ENCODE results near the gene NKTR. TPM values are rescaled to one million over a fixed set of nuclear protein-coding genes. Genes with fewer than 3 reads are reported as not detected.

Gene NKTR
- polyA plus RNA-seq, 1 experiment, result 19.0 TPM

GRCh38 chr3:42608581-42608980, 8.1 kb downstream of the NKTR start:
- ChIA-PET CTCF (interaction anchor here (0.6 kb wide), 1 partner anchor 41 kb away, joined by 3 read pairs; no protein-coding TSS in a partner anchor), POLR2A (interaction anchor here (0.6 kb wide), 1 partner anchor 9 kb away, joined by 8 read pairs; no protein-coding TSS in a partner anchor)
- H3K36me3 ChIP-seq (ENCODE audit: control insufficient read depth, insufficient read depth, low read length), result no peaks in the 10 kb centered on the region; the same call in 1 of the 2 replicates

GRCh38 chr3:42610976-42611375, 10.5 kb downstream of the NKTR start:
- TF ChIP-seq CTCF (IDR thresholded peaks at IDR 0.05; ENCODE audit: insufficient read depth, low read depth, low read length), result no peak
- DNase-seq (ENCODE audit: low read depth), result no peak
- ChIA-PET CTCF (interaction anchor here (0.5 to 1.0 kb wide), 3 partner anchors 10 to 14 kb away, joined by 3 to 4 read pairs (median 3); partner anchors contain the start of gene NKTR), POLR2A (no interaction called here)
- H3K4me3 ChIP-seq (ENCODE audit: low read depth, low read length), result no peak overlapping the region
- no peaks in the 10 kb centered on the region for H3K27me3 ChIP-seq (ENCODE audit: control insufficient read depth, insufficient read depth, low read length)
- H3K36me3 ChIP-seq (ENCODE audit: control insufficient read depth, insufficient read depth, low read length), result no peaks in the 10 kb centered on the region; the same call in 1 of the 2 replicates

More at GRCh38 chr3:42608581-42608980, 8.1 kb downstream of the NKTR start:
- DNase-seq (ENCODE audit: low read depth), result no peak
- Histone ChIP-seq H3K4me3 (ENCODE audit: low read depth, low read length) (no peak overlapping the region), H3K27me3 (ENCODE audit: control insufficient read depth, insufficient read depth, low read length) (no peaks in the 10 kb centered on the region)
- no peak for TF ChIP-seq CTCF (IDR thresholded peaks at IDR 0.05; ENCODE audit: insufficient read depth, low read depth, low read length)

GRCh38 chr3:42612217-42612616, 11.7 kb downstream of the NKTR start:
- CTCF ChIA-PET, result interaction anchor here (2.4 kb wide), 1 partner anchor 10 kb away, joined by 18 read pairs; the partner anchor contains the start of gene NKTR
- TF ChIP-seq CTCF (IDR thresholded peaks at IDR 0.05; ENCODE audit: insufficient read depth, low read depth, low read length), result no peak
- no peak for DNase-seq (ENCODE audit: low read depth)
- Histone ChIP-seq H3K4me3 (ENCODE audit: low read depth, low read length) (no peak overlapping the region), H3K36me3 (ENCODE audit: control insufficient read depth, insufficient read depth, low read length) (no peaks in the 10 kb centered on the region; the same call in 1 of the 2 replicates), H3K27me3 (ENCODE audit: control insufficient read depth, insufficient read depth, low read length) (no peaks in the 10 kb centered on the region)
- POLR2A ChIA-PET, result no interaction called here

GRCh38 chr3:42612928-42613327, 12.4 kb downstream of the NKTR start:
- no peak overlapping the region for H3K4me3 ChIP-seq (ENCODE audit: low read depth, low read length)
- POLR2A ChIA-PET, result no interaction called here
- CTCF ChIA-PET, result interaction anchor here (0.6 to 2.4 kb wide), 4 partner anchors 11 to 1920 kb away, joined by 3 to 18 read pairs (median 4); partner anchors contain the start of gene NKTR
- no peaks in the 10 kb centered on the region for H3K27me3 ChIP-seq (ENCODE audit: control insufficient read depth, insufficient read depth, low read length)
- no peaks in the 10 kb centered on the region; the same call in 1 of the 2 replicates for H3K36me3 ChIP-seq (ENCODE audit: control insufficient read depth, insufficient read depth, low read length)
- no peak for DNase-seq (ENCODE audit: low read depth)
- TF ChIP-seq CTCF (IDR thresholded peaks at IDR 0.05; ENCODE audit: insufficient read depth, low read depth, low read length), result no peak

GRCh38 chr3:42613462-42613861, 13.0 kb downstream of the NKTR start:
- TF ChIP-seq CTCF (IDR thresholded peaks at IDR 0.05; ENCODE audit: insufficient read depth, low read depth, low read length), result peak; percentile 40; the same call in 1 of the 2 replicates
- no peak for DNase-seq (ENCODE audit: low read depth)
- POLR2A ChIA-PET, result no interaction called here
- Histone ChIP-seq H3K4me3 (ENCODE audit: low read depth, low read length) (no peak overlapping the region), H3K27me3 (ENCODE audit: control insufficient read depth, insufficient read depth, low read length) (no peaks in the 10 kb centered on the region), H3K36me3 (ENCODE audit: control insufficient read depth, insufficient read depth, low read length) (peaks cover under 1% of the 10 kb centered on the region; the same call in 1 of the 2 replicates)
- CTCF ChIA-PET, result interaction anchor here (1.0 to 2.5 kb wide), 5 partner anchors 12 to 38 kb away, joined by 3 to 18 read pairs (median 5); partner anchors contain the start of gene NKTR
